ENCODE results near the gene PZP. TPM values are rescaled to one million over a fixed set of nuclear protein-coding genes. Genes with fewer than 3 reads are reported as not detected.
A peak's percentile ranks its signal among the peaks of the same experiment; 100 is the strongest.

PZP gene
- total and polyA plus RNA-seq, 2 of the 13 experiments (the other 11 are each of a cell fraction or from before 2014, with no cell fraction given) = 0.07 to 0.89 TPM

- TF ChIP-seq HOMEZ (CRISPR knock-in tag; IDR thresholded peaks at IDR 0.05; ENCODE audit: low read depth) (peak; percentile 34; the same call in 1 of the 2 replicates), PREB (CRISPR knock-in tag; IDR thresholded peaks at IDR 0.05) (no peak), TBL1XR1 (IDR thresholded peaks at IDR 0.05; ENCODE audit: borderline replicate concordance, low read length, partially characterized antibody) (peak; percentile 86), GMEB2 (CRISPR knock-in tag; IDR thresholded peaks at IDR 0.05; ENCODE audit: low read depth) (no peak), NFIC (IDR thresholded peaks at IDR 0.05; ENCODE audit: low read length) (peak; percentile 100), ZNF616 (CRISPR knock-in tag; IDR thresholded peaks at IDR 0.05; ENCODE audit: low read depth) (no peak), ATF6 (CRISPR knock-in tag; conservative IDR thresholded peaks at IDR 0.05) (no peak), ZBTB10 (CRISPR knock-in tag; IDR thresholded peaks at IDR 0.05; ENCODE audit: borderline replicate concordance) (no peak), DNMT3B (CRISPR knock-in tag; conservative IDR thresholded peaks at IDR 0.05) (peak; percentile 97), RXRA (CRISPR knock-in tag; IDR thresholded peaks at IDR 0.05) (peak; percentile 94; the same call in 1 of the 2 replicates), THAP8 (CRISPR knock-in tag; IDR thresholded peaks at IDR 0.05; ENCODE audit: borderline replicate concordance) (no peak), SATB2 (CRISPR knock-in tag; IDR thresholded peaks at IDR 0.05) (0 out of 2 replicates have a peak, but pooled peaks have one; percentile 84), RNF2 (conservative IDR thresholded peaks at IDR 0.05; ENCODE audit: low read depth) (no peak), ZNF484 (CRISPR knock-in tag; IDR thresholded peaks at IDR 0.05; ENCODE audit: borderline replicate concordance, low read depth) (no peak), FOXK1 (CRISPR knock-in tag; IDR thresholded peaks at IDR 0.05; ENCODE audit: borderline replicate concordance, low read depth) (peak; percentile 69; the same call in 1 of the 2 replicates), CC2D1A (CRISPR knock-in tag; IDR thresholded peaks at IDR 0.05) (no peak), ZMAT5 (CRISPR knock-in tag; IDR thresholded peaks at IDR 0.05; ENCODE audit: borderline replicate concordance, low read depth) (no peak), RFXANK (CRISPR knock-in tag; IDR thresholded peaks at IDR 0.05) (no peak), TAF1 (CRISPR knock-in tag; IDR thresholded peaks at IDR 0.05) (no peak), REL (CRISPR knock-in tag; conservative IDR thresholded peaks at IDR 0.05) (no peak), MXD4 (CRISPR knock-in tag; IDR thresholded peaks at IDR 0.05) (no peak)
Measured at GRCh38 chr12:9122091-9122609, 86.0 kb downstream of the PZP start (continued).
